Activated CD8-positive, alpha-beta memory T cell treated with anti-CD3 and anti-CD28 coated beads for 24 hours (primary cell): ENCODE results near the gene UBE2E2.

Source experiments
- DNase-seq: peaks from one replicate; pipeline ENCODE4 v3.0.0-alpha.2; 2020

UBE2E2 gene

GRCh38 chr3:23489300-23490158 lies 286.4 kb downstream of the UBE2E2 start:
- DNase-seq, result no peak

- DNase-seq, result no peak
Observed at GRCh38 chr3:23490459-23490858, 287.3 kb downstream of the UBE2E2 start.

- DNase-seq, result no peak
Observed at GRCh38 chr3:23492057-23492456, 288.9 kb downstream of the UBE2E2 start.

GRCh38 chr3:23493889-23494288 lies 290.8 kb downstream of the UBE2E2 start:
- DNase-seq, result no peak

GRCh38 chr3:23494967-23495366 lies 291.8 kb downstream of the UBE2E2 start:
- no peak for DNase-seq

GRCh38 chr3:23495507-23495906 lies 292.4 kb downstream of the UBE2E2 start:
- DNase-seq, result no peak

- no peak for DNase-seq
Observed at GRCh38 chr3:23496165-23496564, 293.0 kb downstream of the UBE2E2 start.

- no peak for DNase-seq
Observed at GRCh38 chr3:23497156-23497555, 294.0 kb downstream of the UBE2E2 start.

GRCh38 chr3:23501201-23501802 lies 298.2 kb downstream of the UBE2E2 start:
- DNase-seq, result no peak

- DNase-seq, result no peak
Observed at GRCh38 chr3:23508464-23508863, 305.3 kb downstream of the UBE2E2 start.

GRCh38 chr3:23518441-23518840 lies 315.3 kb downstream of the UBE2E2 start:
- DNase-seq, result no peak

- DNase-seq, result no peak
Observed at GRCh38 chr3:23519314-23520208, 316.4 kb downstream of the UBE2E2 start.

GRCh38 chr3:23527326-23527725 lies 324.2 kb downstream of the UBE2E2 start:
- no peak for DNase-seq

GRCh38 chr3:23533596-23533995 lies 330.5 kb downstream of the UBE2E2 start:
- DNase-seq, result no peak

GRCh38 chr3:23533996-23534395 lies 330.9 kb downstream of the UBE2E2 start:
- no peak for DNase-seq

- no peak for DNase-seq
Observed at GRCh38 chr3:23537101-23537551, 334.0 kb downstream of the UBE2E2 start.

- DNase-seq, result no peak
Observed at GRCh38 chr3:23539185-23539584, 336.1 kb downstream of the UBE2E2 start.

GRCh38 chr3:23540600-23540999 lies 337.5 kb downstream of the UBE2E2 start:
- no peak for DNase-seq

GRCh38 chr3:23542079-23542478 lies 339.0 kb downstream of the UBE2E2 start:
- DNase-seq, result no peak

GRCh38 chr3:23546181-23546580 lies 343.1 kb downstream of the UBE2E2 start:
- DNase-seq, result no peak

- DNase-seq, result no peak
Observed at GRCh38 chr3:23547905-23548650, 345.0 kb downstream of the UBE2E2 start.

GRCh38 chr3:23548706-23549105 lies 345.6 kb downstream of the UBE2E2 start:
- DNase-seq, result no peak
